Measurements from ENCODE around the gene NEDD1.

DNA sequence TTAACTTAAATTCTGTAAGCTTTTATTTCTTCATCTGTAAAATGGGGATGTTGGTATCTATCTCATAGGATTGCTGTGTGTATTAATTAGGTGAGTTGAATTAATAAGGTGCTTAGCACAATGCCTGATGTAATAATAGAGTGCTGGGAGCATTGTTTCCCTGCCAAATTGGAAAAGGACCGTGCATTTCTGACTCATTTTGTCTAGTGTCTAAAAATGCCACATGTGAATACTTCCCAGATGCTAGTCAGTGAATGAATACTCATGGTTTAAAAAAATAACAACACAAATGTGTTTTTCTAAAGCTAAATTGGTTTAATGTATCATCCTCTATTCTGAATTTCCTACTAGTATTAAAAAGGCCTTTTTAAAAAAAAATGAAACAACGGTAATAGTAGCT is 45.4 kb upstream of the NEDD1 start:
- TF ChIP-seq FOXK2 (IDR thresholded peaks at IDR 0.05) (no peak), FOXA1 (IDR thresholded peaks at IDR 0.05) (no peak), ARNT (IDR thresholded peaks at IDR 0.05) (no peak), SUZ12 (IDR thresholded peaks at IDR 0.05) (no peak)
- TF ChIP-seq, protein P1, sequence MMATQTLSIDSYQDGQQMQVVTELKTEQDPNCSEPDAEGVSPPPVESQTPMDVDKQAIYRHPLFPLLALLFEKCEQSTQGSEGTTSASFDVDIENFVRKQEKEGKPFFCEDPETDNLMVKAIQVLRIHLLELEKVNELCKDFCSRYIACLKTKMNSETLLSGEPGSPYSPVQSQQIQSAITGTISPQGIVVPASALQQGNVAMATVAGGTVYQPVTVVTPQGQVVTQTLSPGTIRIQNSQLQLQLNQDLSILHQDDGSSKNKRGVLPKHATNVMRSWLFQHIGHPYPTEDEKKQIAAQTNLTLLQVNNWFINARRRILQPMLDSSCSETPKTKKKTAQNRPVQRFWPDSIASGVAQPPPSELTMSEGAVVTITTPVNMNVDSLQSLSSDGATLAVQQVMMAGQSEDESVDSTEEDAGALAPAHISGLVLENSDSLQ (IDR thresholded peaks at IDR 0.05) = no peak
